Skeletal muscle satellite cell (primary cell): ENCODE data around the gene DUSP2.

Source experiments
- H3K27me3 ChIP-seq: 2 replicates; pipeline ENCODE4 v1.7.0; 2013; ENCODE audit warnings: low read length; ENCODE audit not compliant: control insufficient read depth, insufficient read depth
- H3K36me3 ChIP-seq: 2 replicates; pipeline ENCODE4 v1.7.0; 2013; ENCODE audit warnings: mild to moderate bottlenecking, control low read depth, low read length; ENCODE audit not compliant: insufficient read depth
- H3K4me1 ChIP-seq: 2 replicates; pipeline ENCODE4 v1.7.0; 2013; ENCODE audit warnings: low read length; ENCODE audit not compliant: control insufficient read depth, insufficient read depth
- H3K4me2 ChIP-seq: 2 replicates; pipeline ENCODE4 v1.7.0; 2013; ENCODE audit warnings: mild to moderate bottlenecking, low read length
- H3K4me3 ChIP-seq: 2 replicates; pipeline ENCODE4 v1.7.0; 2013; ENCODE audit warnings: low read length
- H3K9ac ChIP-seq: 2 replicates; pipeline ENCODE4 v1.7.0; 2013; ENCODE audit warnings: mild to moderate bottlenecking, low read depth, low read length, moderate library complexity
- H3K9me3 ChIP-seq: replicated peaks from 2 replicates; pipeline ENCODE4 v1.7.0; 2013; ENCODE audit warnings: mild to moderate bottlenecking, control low read depth, low read length

The DUSP2 gene

GRCh38 chr2:96100893-96101304 lies 44.3 kb downstream of the DUSP2 start:
- H3K27me3 ChIP-seq: peaks cover 24% of the 10 kb centered on the region
- no peak overlapping the region for H3K9ac ChIP-seq
- H3K4me3 ChIP-seq: no peak overlapping the region
- no peaks in the 10 kb centered on the region for H3K9me3 ChIP-seq
- H3K4me2 ChIP-seq: no peak overlapping the region
- no peaks in the 10 kb centered on the region for H3K36me3 ChIP-seq
- peaks cover 2% of the 10 kb centered on the region for H3K4me1 ChIP-seq

DNA sequence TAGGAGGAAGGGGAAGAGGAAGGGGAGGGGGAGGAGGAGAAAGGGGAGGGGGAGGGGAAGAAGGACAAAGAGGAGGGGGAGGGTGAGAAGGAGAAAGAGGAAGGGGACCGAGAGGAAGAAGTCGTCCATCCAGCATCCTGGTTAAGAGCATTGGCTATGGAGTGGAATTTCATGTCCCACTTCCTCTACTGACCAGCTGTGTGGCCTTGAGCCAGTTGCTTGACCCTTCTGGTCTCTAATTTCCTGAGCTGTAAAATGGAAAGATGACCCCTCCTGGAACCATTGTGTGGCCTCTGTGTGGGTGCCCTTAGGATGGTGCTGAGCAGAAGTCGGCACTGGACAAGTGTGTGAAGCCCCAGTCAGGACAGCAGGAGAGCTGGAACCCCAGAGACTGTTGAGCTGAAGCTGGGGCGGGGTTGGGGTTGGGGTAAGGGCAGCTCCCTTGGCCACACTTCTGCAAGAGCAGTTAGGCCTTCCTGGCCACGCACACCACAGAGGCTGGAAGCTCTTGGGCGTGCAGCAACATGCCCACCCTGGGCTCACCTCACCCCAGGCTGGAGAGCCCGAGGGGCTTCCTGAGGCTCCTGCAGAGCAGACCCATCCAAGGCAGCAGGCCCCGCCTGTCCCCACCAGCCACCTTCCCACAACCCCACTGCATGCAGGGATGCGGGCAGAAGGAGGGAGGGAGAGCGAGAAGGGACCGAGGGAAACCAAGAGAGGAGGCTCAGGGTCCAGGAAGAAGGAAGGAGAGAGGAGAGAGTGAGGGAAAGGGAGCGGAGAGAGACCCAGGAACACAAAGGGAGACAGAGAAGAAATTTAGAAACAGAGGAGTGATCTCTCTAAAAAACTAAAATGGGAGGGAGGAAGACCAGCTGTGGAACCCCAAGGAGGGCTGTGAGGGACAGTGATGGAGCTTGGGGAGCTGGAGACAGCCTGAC lies 45.1 kb downstream of the DUSP2 start:
- no peak overlapping the region for H3K9ac ChIP-seq
- no peak overlapping the region for H3K4me3 ChIP-seq
- peaks cover 2% of the 10 kb centered on the region for H3K4me1 ChIP-seq
- H3K4me2 ChIP-seq: no peak overlapping the region
- H3K9me3 ChIP-seq: no peaks in the 10 kb centered on the region
- peaks cover 24% of the 10 kb centered on the region for H3K27me3 ChIP-seq
- no peaks in the 10 kb centered on the region for H3K36me3 ChIP-seq

DNA sequence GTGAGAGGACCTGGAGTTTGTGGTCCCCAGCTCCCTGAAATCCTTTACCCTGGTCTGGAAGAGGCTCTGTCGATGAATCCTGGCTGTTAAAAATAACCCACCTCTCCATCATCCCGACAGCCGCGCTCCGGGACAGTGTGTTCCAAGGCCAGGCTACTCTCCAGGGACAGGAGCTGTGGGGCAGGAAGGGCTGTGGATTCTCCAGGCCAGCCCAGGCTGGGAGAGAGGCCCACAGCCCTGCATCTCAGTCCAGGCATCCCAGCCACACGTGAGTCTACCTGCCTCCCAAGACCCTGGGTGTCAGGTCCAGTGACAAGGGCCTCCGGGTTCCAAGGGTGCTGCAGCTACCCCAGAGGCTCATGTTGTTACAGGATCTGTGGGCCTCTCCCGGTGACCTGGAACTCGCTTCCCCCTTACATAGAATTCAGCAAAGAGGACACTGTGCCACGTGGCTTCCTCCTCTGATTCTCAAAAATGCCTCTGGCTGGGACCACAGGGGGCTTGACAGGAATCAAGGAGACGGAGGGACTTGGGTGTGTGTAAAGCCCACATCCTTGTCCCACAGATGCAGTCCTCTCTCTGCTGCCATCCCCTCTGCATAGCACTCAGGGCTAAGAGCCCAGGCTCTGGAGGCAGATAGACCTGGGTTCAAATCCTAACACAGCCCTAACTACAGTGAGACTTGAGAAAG lies 46.2 kb downstream of the DUSP2 start:
- Histone ChIP-seq H3K27me3 (peaks cover 24% of the 10 kb centered on the region), H3K9ac (no peak overlapping the region), H3K36me3 (no peaks in the 10 kb centered on the region), H3K9me3 (no peaks in the 10 kb centered on the region), H3K4me1 (peaks cover 2% of the 10 kb centered on the region), H3K4me2 (no peak overlapping the region), H3K4me3 (no peak overlapping the region)

DNA sequence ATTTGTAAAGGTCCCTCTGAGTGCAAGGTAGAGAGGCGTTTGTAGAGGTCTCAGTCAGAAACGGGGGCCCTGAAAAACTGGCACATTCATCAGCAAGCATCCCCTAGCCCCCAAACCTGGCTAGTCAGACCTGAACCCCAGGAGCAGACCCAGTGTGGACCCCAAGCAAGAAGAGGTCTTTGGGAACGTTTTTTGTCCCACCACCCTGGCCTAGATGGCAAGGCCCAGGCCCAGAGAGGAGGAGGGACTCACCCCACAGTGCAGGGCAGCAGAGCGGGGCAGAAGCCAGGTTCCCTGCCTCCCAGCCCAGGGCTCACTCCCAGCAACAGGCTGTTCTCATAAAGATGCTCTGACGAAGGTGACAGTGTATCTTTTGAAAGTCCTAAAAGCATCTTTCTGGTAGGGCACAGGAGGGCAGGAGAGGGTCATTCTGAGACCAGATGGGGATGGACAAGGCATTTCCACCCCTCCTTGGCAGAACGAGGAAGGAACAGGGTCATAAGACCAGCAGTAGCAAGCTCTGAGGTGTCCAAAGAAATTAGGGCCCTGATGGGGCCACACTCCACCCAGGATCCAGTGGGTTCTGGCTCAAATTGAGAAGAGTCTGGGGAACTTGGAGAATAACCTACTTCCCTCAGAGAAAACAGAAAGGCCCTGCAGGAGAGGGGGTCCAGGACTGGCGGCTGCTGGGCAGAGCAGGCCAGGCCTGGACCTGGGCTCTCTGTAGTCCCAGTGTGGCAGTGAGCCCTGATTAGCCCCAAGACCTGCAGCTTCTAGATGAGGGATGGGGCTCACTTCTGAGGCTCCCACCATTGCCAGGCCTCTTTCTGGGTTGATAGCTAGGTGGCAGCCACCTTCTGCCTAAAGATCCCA lies 47.1 kb downstream of the DUSP2 start:
- no peaks in the 10 kb centered on the region for H3K36me3 ChIP-seq
- H3K4me3 ChIP-seq: no peak overlapping the region
- H3K27me3 ChIP-seq: peaks cover 31% of the 10 kb centered on the region
- H3K9me3 ChIP-seq: no peaks in the 10 kb centered on the region
- no peak overlapping the region for H3K4me2 ChIP-seq
- H3K9ac ChIP-seq: no peak overlapping the region
- H3K4me1 ChIP-seq: peaks cover 2% of the 10 kb centered on the region

DNA sequence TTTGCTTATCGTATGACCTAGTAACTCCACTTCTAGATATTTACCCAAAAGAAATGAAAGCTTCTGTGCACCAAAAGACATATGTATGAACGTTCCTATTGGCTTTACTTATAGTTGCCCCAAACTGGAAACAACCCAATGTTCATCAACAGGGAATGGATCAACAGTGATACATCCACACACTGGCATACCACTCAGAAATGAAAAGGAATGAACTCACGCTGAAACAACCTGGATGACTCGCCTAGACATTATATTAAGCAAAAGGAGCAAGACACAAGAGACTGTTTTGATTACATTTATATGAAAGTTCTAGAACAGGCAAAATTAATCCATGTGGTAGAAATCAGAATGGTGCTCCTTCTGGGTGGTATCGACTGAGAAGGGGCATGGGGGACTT lies 47.8 kb downstream of the DUSP2 start:
- Histone ChIP-seq H3K4me3 (no peak overlapping the region), H3K9ac (no peak overlapping the region), H3K4me2 (no peak overlapping the region), H3K36me3 (no peaks in the 10 kb centered on the region), H3K27me3 (peaks cover 37% of the 10 kb centered on the region), H3K9me3 (no peaks in the 10 kb centered on the region), H3K4me1 (peaks cover 2% of the 10 kb centered on the region)

- Histone ChIP-seq H3K9ac (no peak overlapping the region), H3K36me3 (no peaks in the 10 kb centered on the region), H3K4me3 (no peak overlapping the region), H3K27me3 (peaks cover 30% of the 10 kb centered on the region), H3K4me2 (no peak overlapping the region), H3K4me1 (no peaks in the 10 kb centered on the region), H3K9me3 (no peaks in the 10 kb centered on the region)
These were observed 50.1 kb downstream of the DUSP2 start for GRCh38 chr2:96095116-96095636.

- H3K4me2 ChIP-seq: no peak overlapping the region
- no peak overlapping the region for H3K4me3 ChIP-seq
- no peaks in the 10 kb centered on the region for H3K36me3 ChIP-seq
- no peak overlapping the region for H3K9ac ChIP-seq
- peaks cover 41% of the 10 kb centered on the region for H3K27me3 ChIP-seq
- H3K4me1 ChIP-seq: no peaks in the 10 kb centered on the region
- H3K9me3 ChIP-seq: no peaks in the 10 kb centered on the region
These were observed 51.7 kb downstream of the DUSP2 start for GRCh38 chr2:96093528-96093927.
